ENCODE results near the gene FCHSD2. TPM values are rescaled to one million over a fixed set of nuclear protein-coding genes. Genes with fewer than 3 reads are reported as not detected.

FCHSD2 gene
- total RNA-seq, 1 donor from 2014 or later: 19.7 TPM

DNA sequence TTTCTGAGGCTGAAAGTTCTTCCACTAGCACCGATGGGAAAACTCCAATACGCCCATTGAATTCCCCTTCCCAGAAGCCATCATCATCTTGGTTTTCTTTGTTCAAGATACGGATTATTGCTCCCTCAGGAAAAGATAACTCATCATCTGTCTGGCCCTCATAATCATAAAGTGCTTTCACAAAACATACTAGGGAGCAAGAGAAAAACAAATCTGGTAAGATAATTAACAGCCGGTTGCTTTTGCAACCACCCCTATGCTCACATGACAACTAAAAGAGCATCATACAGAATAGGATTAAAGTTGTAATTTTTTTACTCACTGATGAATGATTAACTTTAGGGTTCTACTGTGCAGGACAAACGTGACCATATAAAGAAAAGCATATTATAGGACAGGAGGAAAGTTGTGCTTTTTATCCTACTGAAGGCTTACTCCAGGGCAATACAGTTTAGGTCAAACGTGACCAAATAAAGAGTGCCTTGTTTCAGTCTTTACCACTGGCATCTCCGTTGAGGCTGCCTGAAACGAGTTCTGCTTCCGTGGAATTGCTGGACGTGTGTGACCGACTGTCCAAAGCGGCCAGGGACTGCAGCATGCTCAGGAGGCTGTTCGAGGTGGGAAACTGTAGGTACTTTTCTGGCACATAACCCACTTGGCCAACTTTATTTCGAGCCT lies 299.3 kb downstream of the FCHSD2 start:
- Mint-ChIP-seq H3K9me3 (ENCODE audit: unreplicated experiment) (no peaks in the 10 kb centered on the region), H3K4me3 (ENCODE audit: unreplicated experiment) (no peak overlapping the region), H3K27me3 (ENCODE audit: unreplicated experiment) (no peaks in the 10 kb centered on the region), H3K36me3 (ENCODE audit: unreplicated experiment) (no peaks in the 10 kb centered on the region), H3K4me1 (ENCODE audit: low read depth, unreplicated experiment) (no peaks in the 10 kb centered on the region), H3K27ac (ENCODE audit: unreplicated experiment) (no peak overlapping the region)
- DNase-seq: no peak
- TF ChIP-seq, protein P1, sequence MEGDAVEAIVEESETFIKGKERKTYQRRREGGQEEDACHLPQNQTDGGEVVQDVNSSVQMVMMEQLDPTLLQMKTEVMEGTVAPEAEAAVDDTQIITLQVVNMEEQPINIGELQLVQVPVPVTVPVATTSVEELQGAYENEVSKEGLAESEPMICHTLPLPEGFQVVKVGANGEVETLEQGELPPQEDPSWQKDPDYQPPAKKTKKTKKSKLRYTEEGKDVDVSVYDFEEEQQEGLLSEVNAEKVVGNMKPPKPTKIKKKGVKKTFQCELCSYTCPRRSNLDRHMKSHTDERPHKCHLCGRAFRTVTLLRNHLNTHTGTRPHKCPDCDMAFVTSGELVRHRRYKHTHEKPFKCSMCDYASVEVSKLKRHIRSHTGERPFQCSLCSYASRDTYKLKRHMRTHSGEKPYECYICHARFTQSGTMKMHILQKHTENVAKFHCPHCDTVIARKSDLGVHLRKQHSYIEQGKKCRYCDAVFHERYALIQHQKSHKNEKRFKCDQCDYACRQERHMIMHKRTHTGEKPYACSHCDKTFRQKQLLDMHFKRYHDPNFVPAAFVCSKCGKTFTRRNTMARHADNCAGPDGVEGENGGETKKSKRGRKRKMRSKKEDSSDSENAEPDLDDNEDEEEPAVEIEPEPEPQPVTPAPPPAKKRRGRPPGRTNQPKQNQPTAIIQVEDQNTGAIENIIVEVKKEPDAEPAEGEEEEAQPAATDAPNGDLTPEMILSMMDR (IDR thresholded peaks at IDR 0.05; ENCODE audit: partially characterized antibody, unreplicated experiment): no peak

DNA sequence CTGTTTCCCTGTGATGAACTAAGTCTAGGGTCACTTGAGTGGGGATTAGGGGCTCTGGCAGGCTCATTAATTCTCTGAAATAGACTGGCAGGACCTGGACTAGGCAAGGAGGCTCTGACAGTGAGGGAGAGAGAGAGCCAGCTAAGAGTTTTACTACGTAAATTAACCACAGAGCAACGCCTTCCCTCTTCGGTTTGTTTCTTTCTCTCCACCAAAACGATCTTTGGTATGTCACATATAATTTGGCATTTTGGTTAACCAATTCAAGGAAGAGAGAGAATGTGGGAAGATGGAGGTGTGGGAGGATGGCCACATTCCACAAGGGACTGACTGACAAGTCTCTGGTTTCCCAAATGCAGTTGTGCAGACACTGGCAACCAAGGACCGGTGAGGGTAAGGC lies 300.0 kb downstream of the FCHSD2 start:
- H3K27ac Mint-ChIP-seq (ENCODE audit: unreplicated experiment): no peak overlapping the region
- H3K36me3 Mint-ChIP-seq (ENCODE audit: unreplicated experiment): no peaks in the 10 kb centered on the region
- TF ChIP-seq, protein P1 (IDR thresholded peaks at IDR 0.05; ENCODE audit: partially characterized antibody, unreplicated experiment): no peak
- H3K4me1 Mint-ChIP-seq (ENCODE audit: low read depth, unreplicated experiment): no peaks in the 10 kb centered on the region
- no peak overlapping the region for H3K4me3 Mint-ChIP-seq (ENCODE audit: unreplicated experiment)
- H3K9me3 Mint-ChIP-seq (ENCODE audit: unreplicated experiment): no peaks in the 10 kb centered on the region
- H3K27me3 Mint-ChIP-seq (ENCODE audit: unreplicated experiment): no peaks in the 10 kb centered on the region
- DNase-seq: no peak

DNA sequence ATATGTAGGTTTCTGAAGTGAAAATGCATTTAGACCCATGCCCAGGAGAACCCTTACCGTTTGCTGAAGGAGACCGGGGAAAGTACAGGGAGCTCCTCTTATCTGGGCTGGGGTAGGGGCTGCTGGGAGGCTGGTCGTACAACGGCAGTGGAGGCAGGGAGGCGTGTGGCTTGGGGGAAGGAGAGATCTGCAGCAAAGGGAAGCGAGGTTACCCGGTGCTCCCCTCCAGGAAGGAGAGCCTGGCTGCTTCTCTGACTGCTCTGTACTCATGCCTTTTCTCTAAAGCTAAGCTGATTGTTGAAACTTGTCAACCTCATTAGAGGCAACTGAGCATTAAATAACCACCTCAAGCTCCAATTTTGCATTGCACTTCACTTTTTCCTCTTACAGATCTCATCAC lies 300.7 kb downstream of the FCHSD2 start:
- H3K4me3 Mint-ChIP-seq (ENCODE audit: unreplicated experiment): no peak overlapping the region
- H3K27ac Mint-ChIP-seq (ENCODE audit: unreplicated experiment): no peak overlapping the region
- no peak for DNase-seq
- H3K27me3 Mint-ChIP-seq (ENCODE audit: unreplicated experiment): no peaks in the 10 kb centered on the region
- H3K9me3 Mint-ChIP-seq (ENCODE audit: unreplicated experiment): no peaks in the 10 kb centered on the region
- TF ChIP-seq, protein P1 (IDR thresholded peaks at IDR 0.05; ENCODE audit: partially characterized antibody, unreplicated experiment): no peak
- H3K36me3 Mint-ChIP-seq (ENCODE audit: unreplicated experiment): no peaks in the 10 kb centered on the region
- H3K4me1 Mint-ChIP-seq (ENCODE audit: low read depth, unreplicated experiment): peaks cover under 1% of the 10 kb centered on the region

DNA sequence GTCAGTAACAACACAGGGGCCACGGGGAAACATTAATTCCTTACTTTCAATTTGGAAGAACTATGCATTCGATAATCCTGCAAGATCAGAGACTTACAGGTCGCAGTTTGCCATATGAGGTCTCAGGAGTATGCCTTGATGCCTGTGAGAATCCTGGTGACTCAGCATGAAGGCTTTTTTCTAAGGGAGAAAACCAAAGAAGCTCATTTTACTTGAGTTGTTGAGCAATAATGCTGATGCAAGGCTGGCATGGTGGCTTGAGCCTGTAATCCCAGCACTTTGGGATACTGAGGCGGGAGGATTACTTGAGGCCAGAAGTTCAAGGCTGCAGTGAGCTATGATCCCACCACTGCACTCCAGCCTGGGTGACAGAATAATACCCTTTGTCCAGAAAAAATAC lies 301.3 kb downstream of the FCHSD2 start:
- no peaks in the 10 kb centered on the region for H3K9me3 Mint-ChIP-seq (ENCODE audit: unreplicated experiment)
- TF ChIP-seq, protein P1 (IDR thresholded peaks at IDR 0.05; ENCODE audit: partially characterized antibody, unreplicated experiment): no peak
- no peak overlapping the region for H3K4me3 Mint-ChIP-seq (ENCODE audit: unreplicated experiment)
- H3K27ac Mint-ChIP-seq (ENCODE audit: unreplicated experiment): no peak overlapping the region
- H3K27me3 Mint-ChIP-seq (ENCODE audit: unreplicated experiment): no peaks in the 10 kb centered on the region
- peaks cover 4% of the 10 kb centered on the region for H3K4me1 Mint-ChIP-seq (ENCODE audit: low read depth, unreplicated experiment)
- no peak for DNase-seq
- H3K36me3 Mint-ChIP-seq (ENCODE audit: unreplicated experiment): no peaks in the 10 kb centered on the region

DNA sequence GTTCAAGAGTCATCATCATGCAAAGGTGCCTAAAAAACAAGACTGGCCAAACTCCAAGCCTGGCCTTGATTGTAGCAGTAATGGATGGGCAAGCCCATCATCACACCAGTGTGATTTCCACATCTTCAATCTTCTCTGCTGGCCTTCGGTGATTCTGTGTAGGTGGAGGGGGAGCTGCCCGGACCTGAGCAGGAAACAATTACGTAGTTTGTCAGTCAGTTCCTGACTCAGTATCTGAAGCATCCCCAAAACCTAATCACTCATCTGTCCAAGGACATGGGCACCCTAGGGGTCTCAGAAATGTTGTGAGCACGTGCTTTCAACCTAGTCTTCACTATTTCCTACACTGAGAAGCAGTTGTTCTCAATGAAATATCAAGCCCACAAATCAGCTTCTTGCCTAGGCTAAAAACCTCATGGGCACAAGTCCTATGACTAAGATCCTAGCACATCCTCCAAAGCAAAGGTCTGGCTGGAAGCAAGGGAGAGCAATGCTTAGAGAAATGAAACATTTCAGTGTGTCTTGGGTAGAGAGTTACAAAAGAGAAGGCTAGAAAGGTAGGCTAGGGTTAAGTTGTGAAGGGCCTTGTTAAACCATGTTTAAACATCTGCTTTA lies 303.3 kb downstream of the FCHSD2 start:
- Mint-ChIP-seq H3K4me3 (ENCODE audit: unreplicated experiment) (no peak overlapping the region), H3K9me3 (ENCODE audit: unreplicated experiment) (no peaks in the 10 kb centered on the region), H3K27me3 (ENCODE audit: unreplicated experiment) (peaks cover 1% of the 10 kb centered on the region), H3K4me1 (ENCODE audit: low read depth, unreplicated experiment) (peaks cover 4% of the 10 kb centered on the region), H3K27ac (ENCODE audit: unreplicated experiment) (no peak overlapping the region), H3K36me3 (ENCODE audit: unreplicated experiment) (no peaks in the 10 kb centered on the region)
- TF ChIP-seq, protein P1 (IDR thresholded peaks at IDR 0.05; ENCODE audit: partially characterized antibody, unreplicated experiment): no peak
- DNase-seq: no peak
